Measurements from ENCODE around the gene TINAGL1.

TINAGL1 gene

DNA sequence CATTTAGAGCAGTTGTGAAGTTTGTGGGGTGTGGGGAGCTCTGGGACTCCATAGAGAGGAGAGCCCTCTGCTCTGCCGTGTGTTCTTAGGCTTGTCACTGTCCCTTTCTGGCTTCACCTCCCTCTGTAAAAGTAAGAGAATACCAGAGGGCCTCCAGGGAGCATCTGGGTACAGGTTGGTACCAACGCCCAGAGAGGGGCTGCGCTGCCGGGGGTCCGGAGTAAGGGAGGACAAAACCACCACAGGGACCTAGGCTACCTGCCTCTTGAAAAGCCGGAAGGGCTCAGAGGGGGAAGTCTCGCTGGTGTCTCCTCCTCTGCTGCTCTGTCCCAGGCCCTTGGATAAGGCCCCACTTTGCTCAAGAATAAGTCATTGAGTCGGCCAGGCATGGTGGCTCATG lies 3.1 kb upstream of the TINAGL1 start:
- no peak for DNase-seq (ENCODE audit: low read depth)
- TF ChIP-seq, protein P1, sequence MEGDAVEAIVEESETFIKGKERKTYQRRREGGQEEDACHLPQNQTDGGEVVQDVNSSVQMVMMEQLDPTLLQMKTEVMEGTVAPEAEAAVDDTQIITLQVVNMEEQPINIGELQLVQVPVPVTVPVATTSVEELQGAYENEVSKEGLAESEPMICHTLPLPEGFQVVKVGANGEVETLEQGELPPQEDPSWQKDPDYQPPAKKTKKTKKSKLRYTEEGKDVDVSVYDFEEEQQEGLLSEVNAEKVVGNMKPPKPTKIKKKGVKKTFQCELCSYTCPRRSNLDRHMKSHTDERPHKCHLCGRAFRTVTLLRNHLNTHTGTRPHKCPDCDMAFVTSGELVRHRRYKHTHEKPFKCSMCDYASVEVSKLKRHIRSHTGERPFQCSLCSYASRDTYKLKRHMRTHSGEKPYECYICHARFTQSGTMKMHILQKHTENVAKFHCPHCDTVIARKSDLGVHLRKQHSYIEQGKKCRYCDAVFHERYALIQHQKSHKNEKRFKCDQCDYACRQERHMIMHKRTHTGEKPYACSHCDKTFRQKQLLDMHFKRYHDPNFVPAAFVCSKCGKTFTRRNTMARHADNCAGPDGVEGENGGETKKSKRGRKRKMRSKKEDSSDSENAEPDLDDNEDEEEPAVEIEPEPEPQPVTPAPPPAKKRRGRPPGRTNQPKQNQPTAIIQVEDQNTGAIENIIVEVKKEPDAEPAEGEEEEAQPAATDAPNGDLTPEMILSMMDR (conservative IDR thresholded peaks at IDR 0.05; ENCODE audit: low read depth, low read length): no peak
- H3K4me3 ChIP-seq (ENCODE audit: low read depth, low read length): no peak overlapping the region

- TF ChIP-seq, protein P1 (conservative IDR thresholded peaks at IDR 0.05; ENCODE audit: low read depth, low read length): no peak
- H3K4me3 ChIP-seq (ENCODE audit: low read depth, low read length): no peak overlapping the region
- no peak for DNase-seq (ENCODE audit: low read depth)
These were observed 1.5 kb upstream of the TINAGL1 start for GRCh38 chr1:31574749-31575368.

- no peak overlapping the region for H3K4me3 ChIP-seq (ENCODE audit: low read depth, low read length)
- DNase-seq (ENCODE audit: low read depth): no peak
These were observed 760 bp upstream of the TINAGL1 start for GRCh38 chr1:31575369-31576140.

DNA sequence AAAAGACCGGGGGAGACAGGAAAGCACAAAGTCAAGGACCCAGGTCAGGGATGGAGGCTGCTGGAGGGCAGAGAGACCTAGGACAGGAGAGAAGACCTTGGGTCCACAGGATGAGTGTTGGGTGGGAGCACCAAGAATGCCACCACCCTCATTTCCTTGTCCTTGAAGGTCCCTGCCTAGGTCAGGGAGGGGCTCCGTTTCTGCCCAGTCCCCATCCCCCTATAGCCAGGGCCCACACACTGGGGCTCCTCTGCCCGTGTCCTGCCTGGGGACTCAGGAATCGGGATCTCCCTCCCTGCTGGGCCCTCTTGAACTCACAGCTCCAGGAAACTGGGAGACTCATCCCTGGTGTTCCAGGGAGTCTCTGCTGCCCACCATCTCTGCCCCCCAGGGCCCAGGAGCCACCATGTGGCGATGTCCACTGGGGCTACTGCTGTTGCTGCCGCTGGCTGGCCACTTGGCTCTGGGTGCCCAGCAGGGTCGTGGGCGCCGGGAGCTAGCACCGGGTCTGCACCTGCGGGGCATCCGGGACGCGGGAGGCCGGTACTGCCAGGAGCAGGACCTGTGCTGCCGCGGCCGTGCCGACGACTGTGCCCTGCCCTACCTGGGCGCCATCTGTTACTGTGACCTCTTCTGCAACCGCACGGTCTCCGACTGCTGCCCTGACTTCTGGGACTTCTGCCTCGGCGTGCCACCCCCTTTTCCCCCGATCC lies 584 bp downstream of the TINAGL1 start:
- no peak for DNase-seq (ENCODE audit: low read depth)
- TF ChIP-seq, protein P1 (conservative IDR thresholded peaks at IDR 0.05; ENCODE audit: low read depth, low read length): no peak
- peak overlapping the region; percentile 37 for H3K4me3 ChIP-seq (ENCODE audit: low read depth, low read length)

More at GRCh38 chr1:31575369-31576140, 760 bp upstream of the TINAGL1 start:
- TF ChIP-seq, protein P1 (conservative IDR thresholded peaks at IDR 0.05; ENCODE audit: low read depth, low read length): no peak

DNA sequence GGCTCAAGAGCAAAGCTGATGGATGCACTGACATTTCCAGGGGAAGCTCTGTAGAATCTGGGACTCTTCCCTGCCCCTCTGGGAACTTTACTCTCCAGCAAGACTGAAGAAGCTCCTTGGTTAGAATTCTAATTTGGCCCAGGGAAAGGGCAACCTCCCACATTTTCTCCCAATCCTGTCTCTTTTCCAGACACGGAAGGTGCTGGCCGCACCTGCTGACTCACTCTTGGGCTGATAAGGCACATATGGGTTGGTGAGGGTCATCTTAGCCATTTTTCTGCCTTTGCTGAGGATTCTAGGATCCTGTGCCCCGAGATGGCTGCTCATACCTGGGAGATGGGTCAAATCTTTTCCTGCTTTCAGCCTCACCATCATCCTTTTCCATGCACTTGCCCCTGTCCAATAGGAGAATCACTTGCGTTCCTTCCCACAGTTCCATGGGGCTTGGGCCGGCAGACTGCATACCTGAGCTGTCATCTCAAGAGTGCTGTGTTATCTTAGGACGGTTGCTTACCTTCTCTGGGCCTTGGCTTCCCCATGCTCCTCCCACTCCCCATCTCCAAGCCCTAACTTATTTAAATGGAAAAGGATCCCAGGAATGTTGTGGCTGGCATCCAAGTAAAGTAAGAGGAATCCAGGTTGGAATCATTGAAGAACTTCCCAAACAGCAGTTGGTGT lies 1.3 kb downstream of the TINAGL1 start:
- H3K4me3 ChIP-seq (ENCODE audit: low read depth, low read length): peak overlapping the region; percentile 14
- peak; percentile 38 for DNase-seq (ENCODE audit: low read depth)
- TF ChIP-seq, protein P1 (conservative IDR thresholded peaks at IDR 0.05; ENCODE audit: low read depth, low read length): no peak

DNA sequence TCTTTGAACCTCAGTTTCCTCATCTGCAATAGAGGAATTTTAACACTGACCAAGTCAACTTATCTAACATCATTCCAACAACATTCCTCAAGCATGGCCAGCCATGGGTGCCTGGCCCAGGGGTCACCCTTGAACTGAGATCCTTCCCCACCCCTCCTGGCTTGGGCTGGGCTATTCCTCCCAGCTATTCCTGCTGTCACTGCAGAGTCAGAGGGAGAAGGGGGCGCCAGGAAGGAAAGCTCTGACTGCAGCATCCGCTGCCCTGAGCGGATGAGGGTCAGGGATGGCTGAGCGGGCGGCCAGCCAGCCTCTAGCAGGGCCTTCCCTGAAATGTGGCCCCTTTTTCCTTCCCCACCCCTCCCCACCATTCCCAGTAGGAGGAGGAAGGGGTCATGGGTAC lies 3.1 kb downstream of the TINAGL1 start:
- TF ChIP-seq, protein P1 (conservative IDR thresholded peaks at IDR 0.05; ENCODE audit: low read depth, low read length): no peak
- DNase-seq (ENCODE audit: low read depth): peak; percentile 50
- no peak overlapping the region for H3K4me3 ChIP-seq (ENCODE audit: low read depth, low read length)
